ENCODE data around the gene LEMD2.

DNA sequence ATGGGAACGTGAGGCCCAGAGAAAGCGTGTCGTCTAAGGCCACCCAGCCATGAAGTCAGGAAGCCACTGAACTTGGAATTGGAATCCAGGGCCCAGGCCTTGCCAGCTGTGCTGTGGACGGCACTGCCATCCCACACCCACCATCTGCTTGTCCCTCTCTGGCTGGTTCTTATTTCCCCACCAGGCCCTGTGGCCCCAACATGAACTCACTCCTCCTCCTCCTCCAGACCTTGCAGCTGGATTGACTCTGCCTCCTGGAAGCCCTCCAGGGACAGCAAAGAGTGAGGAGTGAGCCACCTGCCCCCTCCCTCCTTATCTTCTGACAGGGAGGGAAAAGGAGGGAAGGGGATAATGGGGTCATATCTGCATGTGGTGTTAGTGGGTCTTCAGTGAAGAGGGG is 26.2 kb downstream of the LEMD2 start:
- TF ChIP-seq, protein P1, sequence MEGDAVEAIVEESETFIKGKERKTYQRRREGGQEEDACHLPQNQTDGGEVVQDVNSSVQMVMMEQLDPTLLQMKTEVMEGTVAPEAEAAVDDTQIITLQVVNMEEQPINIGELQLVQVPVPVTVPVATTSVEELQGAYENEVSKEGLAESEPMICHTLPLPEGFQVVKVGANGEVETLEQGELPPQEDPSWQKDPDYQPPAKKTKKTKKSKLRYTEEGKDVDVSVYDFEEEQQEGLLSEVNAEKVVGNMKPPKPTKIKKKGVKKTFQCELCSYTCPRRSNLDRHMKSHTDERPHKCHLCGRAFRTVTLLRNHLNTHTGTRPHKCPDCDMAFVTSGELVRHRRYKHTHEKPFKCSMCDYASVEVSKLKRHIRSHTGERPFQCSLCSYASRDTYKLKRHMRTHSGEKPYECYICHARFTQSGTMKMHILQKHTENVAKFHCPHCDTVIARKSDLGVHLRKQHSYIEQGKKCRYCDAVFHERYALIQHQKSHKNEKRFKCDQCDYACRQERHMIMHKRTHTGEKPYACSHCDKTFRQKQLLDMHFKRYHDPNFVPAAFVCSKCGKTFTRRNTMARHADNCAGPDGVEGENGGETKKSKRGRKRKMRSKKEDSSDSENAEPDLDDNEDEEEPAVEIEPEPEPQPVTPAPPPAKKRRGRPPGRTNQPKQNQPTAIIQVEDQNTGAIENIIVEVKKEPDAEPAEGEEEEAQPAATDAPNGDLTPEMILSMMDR (conservative IDR thresholded peaks at IDR 0.05 in 1 of 2, IDR thresholded peaks at IDR 0.05 in 1 of 2; ENCODE audit: extremely low read depth in 1 of 2, insufficient read depth in 1 of 2, low read depth in 1 of 2, low read length in 2 of 2), result no peak
- no peak for TF ChIP-seq EZH2 (IDR thresholded peaks at IDR 0.05; ENCODE audit: borderline replicate concordance, low read length)

Measured in mammary epithelial cell (primary cell).